HepG2 (cell line): Measurements from ENCODE around the gene MORN3. TPM values are rescaled to one million over a fixed set of nuclear protein-coding genes. Genes with fewer than 3 reads are reported as not detected.
A peak's percentile ranks its signal among the peaks of the same experiment; 100 is the strongest.

Experiments
- EP300 ChIP-seq, 3 experiments: sonication (generic) in 1 of 3; formaldehyde crosslinking in 1 of 3; IDR thresholded peaks; 2 replicates each; pipeline versions ENCODE4 v1.5.1 to v1.6.1; 2011 to 2020; ENCODE audit warnings: low read depth in 2 of 3, low read length in 2 of 3, borderline replicate concordance in 1 of 3, improper control_type of control experiment in 1 of 3, mild to moderate bottlenecking in 1 of 3, missing genetic modification reagents in 1 of 3, moderate library complexity in 1 of 3
- GATAD2A ChIP-seq: IDR thresholded peaks from 2 replicates; pipeline ENCODE4 v1.6.1; 2016
- HDAC2 ChIP-seq: sonication (generic); formaldehyde crosslinking; IDR thresholded peaks from 2 replicates; pipeline ENCODE4 v1.4.0; 2020; ENCODE audit warnings: missing genetic modification reagents
- IKZF1 ChIP-seq: fragments of 450-650 bp; IDR thresholded peaks from 2 replicates; pipeline ENCODE4 v1.7.1; 2016
- MAF1 ChIP-seq: sonication (generic); formaldehyde crosslinking; IDR thresholded peaks from 2 replicates; pipeline ENCODE4 v1.5.0; 2020; ENCODE audit warnings: missing genetic modification reagents, borderline replicate concordance
- NR2F1 ChIP-seq, 2 experiments: fragments of 450-650 bp in 1 of 2; formaldehyde crosslinking in 1 of 2; IDR thresholded peaks; 2 replicates each; pipeline versions ENCODE4 v1.5.0 to v1.6.1; 2016 to 2020; ENCODE audit warnings: mild to moderate bottlenecking in 1 of 2, missing compliant biosample characterization in 1 of 2, missing genetic modification reagents in 1 of 2, moderate library complexity in 1 of 2
- RAD21 ChIP-seq: fragments of 450-650 bp; formaldehyde crosslinking; IDR thresholded peaks from 2 replicates; pipeline ENCODE4 v1.5.0; 2020; ENCODE audit warnings: mild to moderate bottlenecking
- SALL2 ChIP-seq: sonication (generic); formaldehyde crosslinking; IDR thresholded peaks from 2 replicates; pipeline ENCODE4 v1.8.1; 2023; ENCODE audit warnings: mild to moderate bottlenecking, missing genetic modification reagents, inconsistent platforms
- SNAPC2 ChIP-seq: sonication (generic); formaldehyde crosslinking; IDR thresholded peaks from 2 replicates; pipeline ENCODE4 v1.8.1; 2022; ENCODE audit warnings: mild to moderate bottlenecking, missing genetic modification reagents
- TARDBP ChIP-seq: sonication (generic); formaldehyde crosslinking; IDR thresholded peaks from 2 replicates; pipeline ENCODE4 v1.8.0; 2022; ENCODE audit warnings: mild to moderate bottlenecking, missing genetic modification reagents
- ZNF777 ChIP-seq: sonication (generic); formaldehyde crosslinking; IDR thresholded peaks from 2 replicates; pipeline ENCODE4 v1.4.0; 2020; ENCODE audit warnings: missing genetic modification reagents
- polyA plus RNA-seq, 8 experiments: library from polyadenylated mRNA; depleted of rRNA in 3 of 8; stranded (reverse) in 7 of 8; unstranded in 1 of 8; fragments of >200 nt; fragmentation: Illumina TruSeq in 4 of 8; extraction: Trizol in 4 of 8; gene quantifications; 2 replicates each; pipeline versions ENCODE4 v1.2.1 to v1.2.3, GENCODE V29; 2011 to 2016; ENCODE audit warnings: low read depth in 4 of 8, missing spikeins in 1 of 8, mixed read lengths in 1 of 8; ENCODE audit not compliant: insufficient read depth in 1 of 8
- total RNA-seq, 5 experiments: library from RNA; depleted of rRNA; stranded (reverse); fragments of >200 nt; fragmentation: Illumina TruSeq; extraction: Trizol; gene quantifications; 2 replicates each; pipeline ENCODE4 v1.2.3, GENCODE V29; 2016; ENCODE audit warnings: low read depth in 1 of 5
- TF ChIP-seq, protein P1 (sequence below): sonication (generic); formaldehyde crosslinking; IDR thresholded peaks from 2 replicates; pipeline ENCODE4 v1.4.0; 2020; ENCODE audit warnings: missing genetic modification reagents
- TF ChIP-seq, protein P2 (sequence below): sonication (generic); formaldehyde crosslinking; conservative IDR thresholded peaks from 2 replicates; pipeline ENCODE4 v1.8.1; 2023; ENCODE audit warnings: missing genetic modification reagents
- TF ChIP-seq, protein P3 (sequence below): sonication (generic); formaldehyde crosslinking; IDR thresholded peaks from 2 replicates; pipeline ENCODE4 v1.4.0; 2020; ENCODE audit warnings: missing genetic modification reagents, borderline replicate concordance
- TF ChIP-seq, protein P4 (sequence below): sonication (generic); formaldehyde crosslinking; IDR thresholded peaks from 2 replicates; pipeline ENCODE4 v1.4.0; 2020; ENCODE audit warnings: missing genetic modification reagents, borderline replicate concordance
- TF ChIP-seq, protein P5 (sequence below): sonication (generic); formaldehyde crosslinking; IDR thresholded peaks from 2 replicates; pipeline ENCODE4 v1.8.0; 2022; ENCODE audit warnings: missing genetic modification reagents, mild to moderate bottlenecking, borderline replicate concordance

Gene MORN3
- total and polyA plus RNA-seq, 2 of the 13 experiments (the other 11 are each of a cell fraction or from before 2014, with no cell fraction given) = 1.1 to 2.0 TPM

DNA sequence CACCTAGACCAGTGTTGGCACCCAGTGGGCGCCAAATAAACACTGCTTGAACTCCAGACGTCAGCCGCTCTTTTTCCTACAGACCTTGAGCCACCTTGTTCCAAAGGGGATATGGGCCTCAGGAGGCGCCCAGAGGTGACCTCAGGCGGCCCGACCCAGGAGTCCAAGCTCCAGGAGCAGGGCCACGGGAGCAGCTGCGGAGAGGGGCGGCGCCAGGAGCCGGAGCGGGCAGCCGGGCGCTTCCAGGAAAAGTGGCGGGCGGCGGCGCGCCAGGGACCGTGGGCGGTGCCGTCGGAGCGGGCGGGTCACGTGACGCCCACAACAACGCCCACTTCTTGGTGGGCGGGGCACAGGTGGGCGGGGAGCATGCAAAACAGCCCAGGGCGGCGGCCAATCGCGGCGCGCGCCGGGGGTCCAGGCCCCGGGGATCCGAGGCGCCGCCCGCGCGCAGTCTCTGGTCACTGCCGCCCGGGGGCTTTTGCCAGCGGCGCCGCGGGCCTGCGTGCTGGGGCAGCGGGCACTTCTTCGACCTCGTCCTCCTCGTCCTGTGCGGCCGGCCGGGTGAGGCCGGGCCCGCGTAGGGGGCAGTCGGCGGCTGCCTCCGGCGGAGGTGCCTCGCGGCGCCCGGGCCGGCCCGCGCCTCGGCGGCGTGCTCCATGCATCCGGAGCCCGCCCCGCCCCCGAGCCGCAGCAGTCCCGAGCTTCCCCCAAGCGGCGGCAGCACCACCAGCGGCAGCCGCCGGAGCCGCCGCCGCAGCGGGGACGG lies 43.2 kb downstream of the MORN3 start, which contains the start of gene ORAI1 (continued):
- TF ChIP-seq, protein P1, sequence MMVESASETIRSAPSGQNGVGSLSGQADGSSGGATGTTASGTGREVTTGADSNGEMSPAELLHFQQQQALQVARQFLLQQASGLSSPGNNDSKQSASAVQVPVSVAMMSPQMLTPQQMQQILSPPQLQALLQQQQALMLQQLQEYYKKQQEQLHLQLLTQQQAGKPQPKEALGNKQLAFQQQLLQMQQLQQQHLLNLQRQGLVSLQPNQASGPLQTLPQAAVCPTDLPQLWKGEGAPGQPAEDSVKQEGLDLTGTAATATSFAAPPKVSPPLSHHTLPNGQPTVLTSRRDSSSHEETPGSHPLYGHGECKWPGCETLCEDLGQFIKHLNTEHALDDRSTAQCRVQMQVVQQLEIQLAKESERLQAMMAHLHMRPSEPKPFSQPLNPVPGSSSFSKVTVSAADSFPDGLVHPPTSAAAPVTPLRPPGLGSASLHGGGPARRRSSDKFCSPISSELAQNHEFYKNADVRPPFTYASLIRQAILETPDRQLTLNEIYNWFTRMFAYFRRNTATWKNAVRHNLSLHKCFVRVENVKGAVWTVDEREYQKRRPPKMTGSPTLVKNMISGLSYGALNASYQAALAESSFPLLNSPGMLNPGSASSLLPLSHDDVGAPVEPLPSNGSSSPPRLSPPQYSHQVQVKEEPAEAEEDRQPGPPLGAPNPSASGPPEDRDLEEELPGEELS (CRISPR knock-in tag) = peak; percentile 38
- TF ChIP-seq RAD21 (CRISPR knock-in tag) = peak; percentile 52; the same call in 1 of the 2 replicates
- TF ChIP-seq, protein P2, sequence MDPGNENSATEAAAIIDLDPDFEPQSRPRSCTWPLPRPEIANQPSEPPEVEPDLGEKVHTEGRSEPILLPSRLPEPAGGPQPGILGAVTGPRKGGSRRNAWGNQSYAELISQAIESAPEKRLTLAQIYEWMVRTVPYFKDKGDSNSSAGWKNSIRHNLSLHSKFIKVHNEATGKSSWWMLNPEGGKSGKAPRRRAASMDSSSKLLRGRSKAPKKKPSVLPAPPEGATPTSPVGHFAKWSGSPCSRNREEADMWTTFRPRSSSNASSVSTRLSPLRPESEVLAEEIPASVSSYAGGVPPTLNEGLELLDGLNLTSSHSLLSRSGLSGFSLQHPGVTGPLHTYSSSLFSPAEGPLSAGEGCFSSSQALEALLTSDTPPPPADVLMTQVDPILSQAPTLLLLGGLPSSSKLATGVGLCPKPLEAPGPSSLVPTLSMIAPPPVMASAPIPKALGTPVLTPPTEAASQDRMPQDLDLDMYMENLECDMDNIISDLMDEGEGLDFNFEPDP = no peak
- peak in 1 of 2 experiments; percentile 28; a peak in 1 of 4 replicates for TF ChIP-seq NR2F1 (CRISPR knock-in tag; IDR thresholded peaks at IDR 0.05)
- TF ChIP-seq, protein P3, sequence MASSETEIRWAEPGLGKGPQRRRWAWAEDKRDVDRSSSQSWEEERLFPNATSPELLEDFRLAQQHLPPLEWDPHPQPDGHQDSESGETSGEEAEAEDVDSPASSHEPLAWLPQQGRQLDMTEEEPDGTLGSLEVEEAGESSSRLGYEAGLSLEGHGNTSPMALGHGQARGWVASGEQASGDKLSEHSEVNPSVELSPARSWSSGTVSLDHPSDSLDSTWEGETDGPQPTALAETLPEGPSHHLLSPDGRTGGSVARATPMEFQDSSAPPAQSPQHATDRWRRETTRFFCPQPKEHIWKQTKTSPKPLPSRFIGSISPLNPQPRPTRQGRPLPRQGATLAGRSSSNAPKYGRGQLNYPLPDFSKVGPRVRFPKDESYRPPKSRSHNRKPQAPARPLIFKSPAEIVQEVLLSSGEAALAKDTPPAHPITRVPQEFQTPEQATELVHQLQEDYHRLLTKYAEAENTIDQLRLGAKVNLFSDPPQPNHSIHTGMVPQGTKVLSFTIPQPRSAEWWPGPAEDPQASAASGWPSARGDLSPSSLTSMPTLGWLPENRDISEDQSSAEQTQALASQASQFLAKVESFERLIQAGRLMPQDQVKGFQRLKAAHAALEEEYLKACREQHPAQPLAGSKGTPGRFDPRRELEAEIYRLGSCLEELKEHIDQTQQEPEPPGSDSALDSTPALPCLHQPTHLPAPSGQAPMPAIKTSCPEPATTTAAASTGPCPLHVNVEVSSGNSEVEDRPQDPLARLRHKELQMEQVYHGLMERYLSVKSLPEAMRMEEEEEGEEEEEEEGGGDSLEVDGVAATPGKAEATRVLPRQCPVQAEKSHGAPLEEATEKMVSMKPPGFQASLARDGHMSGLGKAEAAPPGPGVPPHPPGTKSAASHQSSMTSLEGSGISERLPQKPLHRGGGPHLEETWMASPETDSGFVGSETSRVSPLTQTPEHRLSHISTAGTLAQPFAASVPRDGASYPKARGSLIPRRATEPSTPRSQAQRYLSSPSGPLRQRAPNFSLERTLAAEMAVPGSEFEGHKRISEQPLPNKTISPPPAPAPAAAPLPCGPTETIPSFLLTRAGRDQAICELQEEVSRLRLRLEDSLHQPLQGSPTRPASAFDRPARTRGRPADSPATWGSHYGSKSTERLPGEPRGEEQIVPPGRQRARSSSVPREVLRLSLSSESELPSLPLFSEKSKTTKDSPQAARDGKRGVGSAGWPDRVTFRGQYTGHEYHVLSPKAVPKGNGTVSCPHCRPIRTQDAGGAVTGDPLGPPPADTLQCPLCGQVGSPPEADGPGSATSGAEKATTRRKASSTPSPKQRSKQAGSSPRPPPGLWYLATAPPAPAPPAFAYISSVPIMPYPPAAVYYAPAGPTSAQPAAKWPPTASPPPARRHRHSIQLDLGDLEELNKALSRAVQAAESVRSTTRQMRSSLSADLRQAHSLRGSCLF (CRISPR knock-in tag) = 0 out of 2 replicates have a peak, but pooled peaks have one; percentile 43
- TF ChIP-seq SALL2 (CRISPR knock-in tag) = peak; percentile 43
- TF ChIP-seq, protein P4, sequence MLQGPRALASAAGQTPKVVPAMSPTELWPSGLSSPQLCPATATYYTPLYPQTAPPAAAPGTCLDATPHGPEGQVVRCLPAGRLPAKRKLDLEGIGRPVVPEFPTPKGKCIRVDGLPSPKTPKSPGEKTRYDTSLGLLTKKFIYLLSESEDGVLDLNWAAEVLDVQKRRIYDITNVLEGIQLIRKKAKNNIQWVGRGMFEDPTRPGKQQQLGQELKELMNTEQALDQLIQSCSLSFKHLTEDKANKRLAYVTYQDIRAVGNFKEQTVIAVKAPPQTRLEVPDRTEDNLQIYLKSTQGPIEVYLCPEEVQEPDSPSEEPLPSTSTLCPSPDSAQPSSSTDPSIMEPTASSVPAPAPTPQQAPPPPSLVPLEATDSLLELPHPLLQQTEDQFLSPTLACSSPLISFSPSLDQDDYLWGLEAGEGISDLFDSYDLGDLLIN (CRISPR knock-in tag) = peak; percentile 81; the same call in 1 of the 2 replicates
- TF ChIP-seq SNAPC2 (CRISPR knock-in tag) = peak; percentile 94
- TF ChIP-seq HDAC2 (CRISPR knock-in tag) = peak; percentile 75
- TF ChIP-seq TARDBP (CRISPR knock-in tag) = peak; percentile 69; the same call in 1 of the 2 replicates
- TF ChIP-seq ZNF777 (CRISPR knock-in tag) = peak; percentile 79
- TF ChIP-seq IKZF1 = no peak
- TF ChIP-seq EP300 (IDR thresholded peaks at IDR 0.05; ENCODE audit: low read depth in 2 of 2, low read length in 2 of 2) = peak in 1 of 2 experiments; percentile 37; a peak in 1 of 4 replicates
- no peak for TF ChIP-seq EP300 (CRISPR knock-in tag; IDR thresholded peaks at IDR 0.05; ENCODE audit: borderline replicate concordance)
- TF ChIP-seq, protein P5, sequence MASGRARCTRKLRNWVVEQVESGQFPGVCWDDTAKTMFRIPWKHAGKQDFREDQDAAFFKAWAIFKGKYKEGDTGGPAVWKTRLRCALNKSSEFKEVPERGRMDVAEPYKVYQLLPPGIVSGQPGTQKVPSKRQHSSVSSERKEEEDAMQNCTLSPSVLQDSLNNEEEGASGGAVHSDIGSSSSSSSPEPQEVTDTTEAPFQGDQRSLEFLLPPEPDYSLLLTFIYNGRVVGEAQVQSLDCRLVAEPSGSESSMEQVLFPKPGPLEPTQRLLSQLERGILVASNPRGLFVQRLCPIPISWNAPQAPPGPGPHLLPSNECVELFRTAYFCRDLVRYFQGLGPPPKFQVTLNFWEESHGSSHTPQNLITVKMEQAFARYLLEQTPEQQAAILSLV (CRISPR knock-in tag) = 0 out of 2 replicates have a peak, but pooled peaks have one; percentile 45
- TF ChIP-seq GATAD2A (CRISPR knock-in tag) = peak; percentile 52; the same call in 1 of the 2 replicates
- 0 out of 2 replicates have a peak, but pooled peaks have one; percentile 40 for TF ChIP-seq MAF1 (CRISPR knock-in tag)
